H1 (cell line): ENCODE data around the gene GSAP. TPM values are rescaled to one million over a fixed set of nuclear protein-coding genes. Genes with fewer than 3 reads are reported as not detected.

Source experiments
- CTCF ChIA-PET: fragments of 300-600 bp; sonication (Branson Sonifier 250); formaldehyde crosslinking; loops from one replicate; lab custom pipeline; 2021; ENCODE audit not compliant: partially characterized antibody; lab: Charles Lee
- POLR2A ChIA-PET: fragments of 300-600 bp; sonication (Branson Sonifier 250); formaldehyde crosslinking; loops from one replicate; lab custom pipeline; 2021; ENCODE audit warnings: inconsistent platforms; ENCODE audit not compliant: partially characterized antibody; lab: Charles Lee
- DNase-seq, 2 experiments: peaks; one replicate each; pipeline versions ENCODE4 v3.0.0 to v3.0.0-alpha.2; 2010 to 2022; ENCODE audit warnings: low spot score in 2 of 2, low read depth in 1 of 2, mixed read lengths in 1 of 2
- FAIRE-seq: peaks from 2 replicates; lab custom pipeline; 2011; peaks lifted over from hg19 to GRCh38; lab: Jason Lieb, UNC
- H2AFZ ChIP-seq: 2 replicates; pipeline ENCODE4 v1.8.1; 2012; ENCODE audit warnings: low read length, inconsistent platforms
- H2AK5ac ChIP-seq: 2 replicates; pipeline ENCODE4 v1.6.1; 2013; ENCODE audit warnings: low read depth, low read length
- H2BK120ac ChIP-seq: replicated peaks from 2 replicates; pipeline ENCODE3; 2013; ENCODE audit warnings: low read depth, low read length, inconsistent platforms
- H2BK12ac ChIP-seq: 2 replicates; pipeline ENCODE4 v1.6.1; 2013; ENCODE audit warnings: low read depth, low read length
- H2BK15ac ChIP-seq: 2 replicates; pipeline ENCODE4 v1.6.1; 2013; ENCODE audit warnings: low read length
- H2BK20ac ChIP-seq: 2 replicates; pipeline ENCODE4 v1.6.1; 2013; ENCODE audit warnings: low read length
- H2BK5ac ChIP-seq: 2 replicates; pipeline ENCODE4 v1.6.1; 2013; ENCODE audit warnings: low read depth, low read length
- H3K14ac ChIP-seq: 2 replicates; pipeline ENCODE4 v1.6.1; 2013; ENCODE audit warnings: inconsistent platforms; ENCODE audit not compliant: insufficient read length
- H3K18ac ChIP-seq: 2 replicates; pipeline ENCODE4 v1.6.1; 2013; ENCODE audit warnings: low read length; ENCODE audit errors: extremely low read depth
- H3K23ac ChIP-seq: 2 replicates; pipeline ENCODE4 v1.6.1; 2013; ENCODE audit warnings: inconsistent platforms; ENCODE audit not compliant: insufficient read length
- H3K23me2 ChIP-seq: 2 replicates; pipeline ENCODE4 v1.6.1; 2013; ENCODE audit warnings: low read depth, low read length
- H3K27ac ChIP-seq: 2 replicates; pipeline ENCODE4 v1.6.1; 2011; ENCODE audit warnings: low read depth, low read length, inconsistent platforms
- H3K27me3 ChIP-seq, 4 experiments: replicated peaks in 1 of 4; 1 replicate in 1 of 4; 2 replicates in 3 of 4; pipeline versions ENCODE4 v1.6.1 to v1.8.1; 2011 to 2013; ENCODE audit warnings: low read length in 3 of 4, mild to moderate bottlenecking in 3 of 4, inconsistent platforms in 2 of 4, mixed read lengths in 2 of 4, moderate library complexity in 1 of 4; ENCODE audit not compliant: control insufficient read depth in 3 of 4, insufficient read depth in 3 of 4; ENCODE audit errors: extremely low read depth in 1 of 4
- H3K36me3 ChIP-seq, 4 experiments: 2 replicates each; pipeline versions ENCODE4 v1.6.1 to v1.8.1; 2011 to 2013; ENCODE audit warnings: mild to moderate bottlenecking in 4 of 4, low read length in 3 of 4, moderate library complexity in 2 of 4, control low read depth in 1 of 4, inconsistent platforms in 1 of 4; ENCODE audit not compliant: insufficient read depth in 4 of 4, control insufficient read depth in 2 of 4
- H3K4ac ChIP-seq: replicated peaks from 2 replicates; pipeline ENCODE3; 2013; ENCODE audit warnings: low read length, low read depth, mixed read lengths, inconsistent platforms; ENCODE audit not compliant: insufficient read length
- H3K4me1 ChIP-seq, 4 experiments: replicated peaks in 1 of 4; 1 replicate in 1 of 4; 2 replicates in 3 of 4; pipeline versions ENCODE4 v1.6.1 to v1.8.1; 2011 to 2013; ENCODE audit warnings: low read length in 3 of 4, inconsistent platforms in 2 of 4, mixed read lengths in 1 of 4; ENCODE audit not compliant: insufficient read depth in 4 of 4, control insufficient read depth in 3 of 4
- H3K4me2 ChIP-seq, 2 experiments: 2 replicates each; pipeline versions ENCODE4 v1.6.1 to v1.8.1; 2011 to 2013; ENCODE audit warnings: low read depth in 2 of 2, low read length in 2 of 2, control low read depth in 1 of 2, inconsistent platforms in 1 of 2, mild to moderate bottlenecking in 1 of 2; ENCODE audit not compliant: insufficient read depth in 1 of 2
- H3K4me3 ChIP-seq, 4 experiments: fragments of 200-600, 300-600 bp in 1 of 4; sonication (generic), shearing (Covaris generic), sonication (Bioruptor Twin) in 1 of 4; 2 replicates each; pipeline versions ENCODE4 v1.5.1 to v1.8.1; 2011 to 2016; ENCODE audit warnings: low read length in 4 of 4, low read depth in 3 of 4, control low read depth in 2 of 4, inconsistent platforms in 2 of 4, mild to moderate bottlenecking in 2 of 4, mixed read lengths in 1 of 4, moderate library complexity in 1 of 4; ENCODE audit not compliant: insufficient read depth in 2 of 4; ENCODE audit errors: extremely low read depth in 1 of 4
- H3K56ac ChIP-seq: replicated peaks from 2 replicates; pipeline ENCODE3; 2013; ENCODE audit warnings: low read depth, mild to moderate bottlenecking, mixed read lengths, low read length, inconsistent platforms; ENCODE audit not compliant: insufficient read length
- H3K79me1 ChIP-seq: 2 replicates; pipeline ENCODE4 v1.6.1; 2013; ENCODE audit warnings: low read depth, low read length, control low read depth
- H3K79me2 ChIP-seq, 2 experiments: 2 replicates each; pipeline versions ENCODE4 v1.6.1 to v1.8.1; 2012 to 2013; ENCODE audit warnings: low read length in 2 of 2, mild to moderate bottlenecking in 2 of 2, inconsistent platforms in 1 of 2; ENCODE audit not compliant: insufficient read depth in 2 of 2, control insufficient read depth in 1 of 2
- H3K9ac ChIP-seq, 4 experiments: replicated peaks in 1 of 4; 1 replicate in 1 of 4; 2 replicates in 3 of 4; pipeline versions ENCODE4 v1.6.1 to v1.8.1; 2011 to 2013; ENCODE audit warnings: low read depth in 3 of 4, low read length in 3 of 4, control low read depth in 2 of 4, mild to moderate bottlenecking in 2 of 4, moderate library complexity in 2 of 4, inconsistent platforms in 1 of 4; ENCODE audit errors: extremely low read depth in 1 of 4
- H3K9me3 ChIP-seq, 2 experiments: 2 replicates each; pipeline versions ENCODE4 v1.6.1 to v1.8.1; 2012 to 2013; ENCODE audit warnings: mild to moderate bottlenecking in 2 of 2, moderate library complexity in 2 of 2, control low read depth in 1 of 2, inconsistent platforms in 1 of 2, low read depth in 1 of 2, low read length in 1 of 2, mixed read lengths in 1 of 2; ENCODE audit not compliant: insufficient read depth in 2 of 2
- H4K20me1 ChIP-seq, 2 experiments: replicated peaks in 1 of 2; 2 replicates each; pipeline versions ENCODE3 to v1.8.1; 2011 to 2013; ENCODE audit warnings: inconsistent platforms in 2 of 2, low read length in 2 of 2, mild to moderate bottlenecking in 1 of 2; ENCODE audit not compliant: insufficient read depth in 2 of 2, control insufficient read depth in 1 of 2
- H4K5ac ChIP-seq: 2 replicates; pipeline ENCODE4 v1.6.1; 2013; ENCODE audit warnings: low read length, low read depth, mixed read lengths, inconsistent platforms; ENCODE audit not compliant: insufficient read length
- H4K8ac ChIP-seq: 2 replicates; pipeline ENCODE4 v1.8.0; 2013; ENCODE audit warnings: mild to moderate bottlenecking, moderate library complexity, low read length, inconsistent platforms; ENCODE audit not compliant: insufficient read depth; ENCODE audit errors: extremely low read depth
- H4K91ac ChIP-seq: replicated peaks from 2 replicates; pipeline ENCODE3; 2013; ENCODE audit warnings: low read length, mixed read lengths, inconsistent platforms; ENCODE audit not compliant: insufficient read length
- ATF2 ChIP-seq: IDR thresholded peaks from 2 replicates; pipeline ENCODE4 v1.6.1; 2012; ENCODE audit warnings: low read length, inconsistent platforms
- CHD2 ChIP-seq: IDR thresholded peaks from 2 replicates; pipeline ENCODE4 v1.6.1; 2012; ENCODE audit warnings: low read length, improper control_type of control experiment
- HDAC6 ChIP-seq: IDR thresholded peaks from one replicate; pipeline ENCODE4 v1.7.1; 2012; ENCODE audit warnings: low read depth, mild to moderate bottlenecking, inconsistent platforms, low read length, moderate library complexity
- JUN ChIP-seq: IDR thresholded peaks from 2 replicates; pipeline ENCODE4 v1.6.1; 2011; ENCODE audit warnings: low read depth, mild to moderate bottlenecking, improper control_type of control experiment, low read length
- JUND ChIP-seq: IDR thresholded peaks from 2 replicates; pipeline ENCODE4 v1.6.1; 2011; ENCODE audit warnings: mild to moderate bottlenecking, improper control_type of control experiment, low read length
- NANOG ChIP-seq: IDR thresholded peaks from 2 replicates; pipeline ENCODE4 v1.6.1; 2011; ENCODE audit warnings: low read length, low read depth, mild to moderate bottlenecking, inconsistent platforms; ENCODE audit not compliant: insufficient read depth, poor library complexity, severe bottlenecking
- POU5F1 ChIP-seq: IDR thresholded peaks from 2 replicates; pipeline ENCODE4 v1.6.1; 2011; ENCODE audit warnings: low read depth, mild to moderate bottlenecking, low read length, moderate library complexity
- RNF2 ChIP-seq: fragments of 200-900, 300-1000 bp; sonication (generic); IDR thresholded peaks from 2 replicates; pipeline ENCODE4 v1.7.1; 2016; ENCODE audit warnings: borderline replicate concordance, low read depth, mild to moderate bottlenecking, antibody characterized with exemption, low read length; ENCODE audit not compliant: poor library complexity, severe bottlenecking; ENCODE audit errors: missing control alignments
- SIN3A ChIP-seq, 2 experiments: IDR thresholded peaks in 1 of 2; conservative IDR thresholded peaks in 1 of 2; 2 replicates each; pipeline ENCODE4 v1.6.1; 2011 to 2012; ENCODE audit warnings: low read length in 2 of 2, improper control_type of control experiment in 1 of 2, low read depth in 1 of 2, mild to moderate bottlenecking in 1 of 2
- SP4 ChIP-seq: IDR thresholded peaks from 2 replicates; pipeline ENCODE4 v1.6.1; 2012; ENCODE audit warnings: low read length, inconsistent platforms
- SUZ12 ChIP-seq: fragments of 200-600 bp; sonication (generic); IDR thresholded peaks from 2 replicates; pipeline ENCODE4 v1.6.1; 2012; ENCODE audit warnings: mild to moderate bottlenecking, inconsistent platforms, low read length, moderate library complexity, mixed read lengths
- TBP ChIP-seq: IDR thresholded peaks from 2 replicates; pipeline ENCODE4 v1.6.1; 2011; ENCODE audit warnings: low read depth, low read length, improper control_type of control experiment
- TEAD4 ChIP-seq: IDR thresholded peaks from 2 replicates; pipeline ENCODE4 v1.6.1; 2012; ENCODE audit warnings: low read depth, low read length, inconsistent platforms, mixed read lengths
- WGBS, 2 experiments: shearing (Covaris generic) in 1 of 2; methylation state at CpG; one replicate each; pipeline versions ENCODE4 v1.1.6 to v1.1.7; 2013 to 2015; ENCODE audit warnings: low lambda C conversion rate in 2 of 2, mixed read lengths in 2 of 2, inconsistent platforms in 1 of 2, low coverage in 1 of 2, missing lambda C conversion rate in 1 of 2; ENCODE audit not compliant: insufficient replicate concordance in 2 of 2, insufficient coverage in 1 of 2, insufficient read length in 1 of 2; ENCODE audit errors: extremely low coverage in 1 of 2, missing lambda C conversion rate in 1 of 2; 5-methylcytosine and 5-hydroxymethylcytosine counted together
- polyA plus RNA-seq, 7 experiments: library from polyadenylated mRNA; depleted of rRNA in 3 of 7; stranded (reverse) in 5 of 7; unstranded in 2 of 7; fragments of >200 nt in 5 of 7; fragments of 200-250 nt in 2 of 7; gene quantifications; 1 replicate in 5 of 7; 2 replicates in 1 of 7; 4 replicates in 1 of 7; pipeline versions ENCODE4 v1.2.1 to v1.2.3, GENCODE V29; 2011 to 2013; ENCODE audit warnings: missing spikeins in 2 of 7, mixed read lengths in 2 of 7
- total RNA-seq: library from RNA; stranded (reverse); fragmentation: NEBNext Ultra II Directional; extraction: Animal tissue kit (Norgen Biotek cat#: 25700); gene quantifications from 2 replicates; pipeline ENCODE4 v1.2.1, GENCODE V29; 2021

Gene GSAP
- total and polyA plus RNA-seq, 2 of the 8 experiments (the other 6 are each of a cell fraction or from before 2014, with no cell fraction given) = 0.93 to 2.1 TPM

- POLR2A ChIA-PET = interaction anchor here (1.1 kb wide), 1 partner anchor 93 kb away, joined by 3 read pairs; no protein-coding TSS in a partner anchor
- no peaks in the 10 kb centered on the region for H3K79me2 ChIP-seq
- CTCF ChIA-PET = interaction anchor here (1.8 kb wide), 1 partner anchor 9 kb away, joined by 6 read pairs; no protein-coding TSS in a partner anchor
Measured at GRCh38 chr7:77339726-77340125, 76.4 kb downstream of the GSAP start.

More at GRCh38 chr7:77339726-77340125, 76.4 kb downstream of the GSAP start:
- H3K36me3 ChIP-seq = no peaks in the 10 kb centered on the region
- WGBS, 2 experiments = 93% methylated on average over 5 of the region's 5 CpGs; no CpG with 5 or more reads in 1 of the 2 experiments
- H3K23me2 ChIP-seq = no peaks in the 10 kb centered on the region
- no peak overlapping the region for H2AFZ ChIP-seq
- no peak overlapping the region for H3K56ac ChIP-seq
- H3K9ac ChIP-seq = no peak overlapping the region
- H3K79me1 ChIP-seq = no peaks in the 10 kb centered on the region
- no peak overlapping the region for H2BK120ac ChIP-seq
- no peak overlapping the region for H3K27ac ChIP-seq
- TF ChIP-seq HDAC6 = no peak
- no peak for TF ChIP-seq TEAD4
- TF ChIP-seq POU5F1 = no peak
- no peak for TF ChIP-seq SP4
- TF ChIP-seq JUN = no peak
- TF ChIP-seq RNF2 = no peak
- TF ChIP-seq CHD2 = no peak
- TF ChIP-seq JUND = no peak
- no peak for TF ChIP-seq TBP
- TF ChIP-seq NANOG = no peak
- no peak for TF ChIP-seq SUZ12
- no peak for TF ChIP-seq SIN3A (conservative IDR thresholded peaks at IDR 0.05 in 1 of 2, IDR thresholded peaks at IDR 0.05 in 1 of 2; ENCODE audit: low read depth in 1 of 2, low read length in 2 of 2)
- TF ChIP-seq ATF2 = no peak
- H4K20me1 ChIP-seq = no peaks in the 10 kb centered on the region
- FAIRE-seq (no peak), DNase-seq (no peak)
- H3K4me1 ChIP-seq = no peaks in the 10 kb centered on the region
- H3K9me3 ChIP-seq = peaks cover 0 to 3% of the 10 kb centered on the region in 2 experiments; a peak in 1 of 4 replicates
- H3K4me3 ChIP-seq = no peak overlapping the region
- H3K18ac ChIP-seq = no peak overlapping the region
- H4K8ac ChIP-seq = no peak overlapping the region
- no peak overlapping the region for H3K23ac ChIP-seq
- H3K27me3 ChIP-seq = no peaks in the 10 kb centered on the region
- H2BK5ac ChIP-seq = no peak overlapping the region
- no peak overlapping the region for H2BK15ac ChIP-seq
- H3K14ac ChIP-seq = no peak overlapping the region
- no peak overlapping the region for H4K91ac ChIP-seq
- H2BK12ac ChIP-seq = no peak overlapping the region
- H3K4ac ChIP-seq = no peak overlapping the region
- no peak overlapping the region for H2AK5ac ChIP-seq
- H2BK20ac ChIP-seq = no peak overlapping the region
- H4K5ac ChIP-seq = no peak overlapping the region
- no peak overlapping the region for H3K4me2 ChIP-seq
